LNCaP clone FGC (cell line): ENCODE data around the gene TANC1.

Experiments used
- DNase-seq: peaks from one replicate; pipeline ENCODE4 v3.0.0-alpha.2; 2011; ENCODE audit warnings: low read depth
- H3K4me3 ChIP-seq: 2 replicates; pipeline ENCODE4 v1.5.1; 2011; ENCODE audit warnings: mild to moderate bottlenecking, low read depth, low read length, control low read depth
- TF ChIP-seq, protein P1 (sequence below): IDR thresholded peaks from 2 replicates; pipeline ENCODE4 v1.5.1; 2012; ENCODE audit warnings: mild to moderate bottlenecking; ENCODE audit not compliant: control insufficient read depth, insufficient read depth; ENCODE audit errors: extremely low read depth

Gene TANC1

GRCh38 chr2:159188449-159188848 lies 220.0 kb downstream of the TANC1 start:
- no peak for DNase-seq
- no peak overlapping the region for H3K4me3 ChIP-seq
- TF ChIP-seq, protein P1, sequence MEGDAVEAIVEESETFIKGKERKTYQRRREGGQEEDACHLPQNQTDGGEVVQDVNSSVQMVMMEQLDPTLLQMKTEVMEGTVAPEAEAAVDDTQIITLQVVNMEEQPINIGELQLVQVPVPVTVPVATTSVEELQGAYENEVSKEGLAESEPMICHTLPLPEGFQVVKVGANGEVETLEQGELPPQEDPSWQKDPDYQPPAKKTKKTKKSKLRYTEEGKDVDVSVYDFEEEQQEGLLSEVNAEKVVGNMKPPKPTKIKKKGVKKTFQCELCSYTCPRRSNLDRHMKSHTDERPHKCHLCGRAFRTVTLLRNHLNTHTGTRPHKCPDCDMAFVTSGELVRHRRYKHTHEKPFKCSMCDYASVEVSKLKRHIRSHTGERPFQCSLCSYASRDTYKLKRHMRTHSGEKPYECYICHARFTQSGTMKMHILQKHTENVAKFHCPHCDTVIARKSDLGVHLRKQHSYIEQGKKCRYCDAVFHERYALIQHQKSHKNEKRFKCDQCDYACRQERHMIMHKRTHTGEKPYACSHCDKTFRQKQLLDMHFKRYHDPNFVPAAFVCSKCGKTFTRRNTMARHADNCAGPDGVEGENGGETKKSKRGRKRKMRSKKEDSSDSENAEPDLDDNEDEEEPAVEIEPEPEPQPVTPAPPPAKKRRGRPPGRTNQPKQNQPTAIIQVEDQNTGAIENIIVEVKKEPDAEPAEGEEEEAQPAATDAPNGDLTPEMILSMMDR: no peak

DNA sequence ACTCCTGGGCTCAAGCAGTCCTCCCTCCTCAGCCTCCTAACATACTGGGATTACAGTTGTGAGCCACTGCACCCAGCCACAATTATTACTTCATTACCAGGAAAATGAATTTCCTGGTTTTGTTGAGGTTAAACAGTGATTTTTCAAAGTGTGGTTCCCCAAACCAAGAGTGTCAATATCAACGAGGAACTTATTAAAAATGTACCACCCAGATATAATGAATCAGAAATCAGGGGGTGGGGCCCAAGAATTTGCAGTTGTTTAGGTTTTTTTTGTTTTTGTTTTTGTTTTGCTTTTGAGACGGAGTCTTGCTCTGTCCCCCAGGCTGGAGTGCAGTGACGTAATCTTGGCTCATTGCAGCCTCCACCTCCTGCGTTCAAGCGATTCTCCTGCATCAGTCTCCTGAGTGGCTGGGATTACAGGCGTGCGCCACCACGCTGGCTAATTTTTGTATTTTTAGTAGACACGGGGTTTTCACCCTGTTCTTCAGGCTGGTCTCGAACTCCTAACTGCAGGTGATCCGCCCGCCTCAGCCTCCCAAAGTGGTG lies 224.0 kb downstream of the TANC1 start:
- no peak for DNase-seq
- no peak overlapping the region for H3K4me3 ChIP-seq
- TF ChIP-seq, protein P1: no peak

GRCh38 chr2:159193791-159194190 lies 225.4 kb downstream of the TANC1 start:
- DNase-seq: no peak
- H3K4me3 ChIP-seq: no peak overlapping the region
- TF ChIP-seq, protein P1: no peak

DNA sequence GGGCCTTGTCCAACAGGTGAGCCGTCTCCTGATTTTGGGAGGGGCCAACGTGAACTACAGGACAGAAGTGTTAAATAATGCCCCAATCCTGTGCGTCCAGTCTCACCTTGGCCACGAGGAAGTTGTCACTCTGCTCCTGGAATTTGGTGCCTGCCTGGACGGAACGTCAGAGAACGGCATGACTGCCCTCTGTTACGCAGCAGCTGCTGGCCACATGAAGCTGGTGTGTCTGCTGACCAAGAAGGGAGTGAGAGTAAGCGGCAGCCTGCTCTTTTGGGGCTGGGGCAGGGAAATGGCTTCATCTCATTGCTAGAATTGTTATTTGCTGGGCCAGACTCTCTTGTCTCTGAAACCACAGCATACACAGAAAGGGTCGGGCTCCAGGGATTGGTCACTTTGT lies 225.8 kb downstream of the TANC1 start:
- DNase-seq: no peak
- TF ChIP-seq, protein P1: no peak
- no peak overlapping the region for H3K4me3 ChIP-seq

- H3K4me3 ChIP-seq: no peak overlapping the region
- TF ChIP-seq, protein P1: no peak
- no peak for DNase-seq
These were observed 227.3 kb downstream of the TANC1 start for GRCh38 chr2:159195697-159196096.

GRCh38 chr2:159196393-159196925 lies 228.0 kb downstream of the TANC1 start:
- TF ChIP-seq, protein P1: no peak
- H3K4me3 ChIP-seq: no peak overlapping the region
- DNase-seq: no peak

DNA sequence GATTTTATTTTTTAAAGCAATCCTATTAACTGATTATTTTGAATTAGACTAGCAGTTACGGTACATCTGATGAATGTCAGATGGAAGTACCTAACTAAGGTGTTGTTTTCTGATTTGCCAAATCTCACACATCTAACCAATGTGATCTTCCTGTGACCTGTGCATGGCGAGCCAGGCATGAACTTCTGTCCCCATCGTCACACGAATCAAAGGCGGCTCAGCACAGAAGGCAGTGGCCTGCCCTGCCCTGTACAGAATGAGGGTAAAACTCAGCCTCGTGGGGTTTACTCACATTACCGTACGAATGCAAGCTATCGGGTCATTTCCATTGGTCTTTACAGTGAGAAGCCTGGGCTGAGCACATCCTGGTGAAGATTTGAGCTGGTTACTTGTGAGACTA lies 230.8 kb downstream of the TANC1 start:
- no peak overlapping the region for H3K4me3 ChIP-seq
- TF ChIP-seq, protein P1: no peak
- DNase-seq: no peak
